Lung (tissue), 12 donors: ENCODE measurements around the gene UBL4B. TPM values are rescaled to one million over a fixed set of nuclear protein-coding genes. Genes with fewer than 3 reads are reported as not detected.

ENCODE experiments used
- ATAC-seq: fragments of 200-7000 bp; cut with Tn5 transposase; one replicate; pipeline ENCODE4 v1.9.1; 2020; ENCODE audit warnings: moderate number of reproducible peaks; ENCODE audit not compliant: insufficient read depth, low FRiP score
- DNase-seq, 3 donors: peaks; one replicate each; pipeline ENCODE4 v3.0.0-alpha.2; 2013 to 2017
- H3K27ac ChIP-seq, 2 donors: one replicate each; pipeline ENCODE4 v1.5.1; 2013; ENCODE audit warnings: mild to moderate bottlenecking in 2 of 2, moderate library complexity in 2 of 2, control low read depth in 1 of 2, inconsistent platforms in 1 of 2, low read depth in 1 of 2, low read length in 1 of 2
- H3K27me3 ChIP-seq, 3 donors: one replicate each; pipeline ENCODE4 v1.5.1; 2013; ENCODE audit warnings: low read length in 2 of 3; ENCODE audit not compliant: control insufficient read depth in 3 of 3, insufficient read depth in 3 of 3
- H3K36me3 ChIP-seq, 4 donors: one replicate each; pipeline ENCODE4 v1.5.1; 2013; ENCODE audit warnings: low read length in 4 of 4, mild to moderate bottlenecking in 1 of 4, moderate library complexity in 1 of 4; ENCODE audit not compliant: control insufficient read depth in 4 of 4, insufficient read depth in 4 of 4
- H3K4me1 ChIP-seq, 5 donors: one replicate each; pipeline ENCODE4 v1.5.1; 2013; ENCODE audit warnings: low read length in 5 of 5, mild to moderate bottlenecking in 2 of 5, moderate library complexity in 1 of 5; ENCODE audit not compliant: control insufficient read depth in 5 of 5, insufficient read depth in 5 of 5
- H3K4me3 ChIP-seq: one replicate; pipeline ENCODE4 v1.5.1; 2013; ENCODE audit warnings: mild to moderate bottlenecking, control low read depth, moderate library complexity
- H3K9ac ChIP-seq, 2 donors: one replicate each; pipeline ENCODE4 v1.5.1; 2013; ENCODE audit warnings: low read length in 2 of 2, control low read depth in 1 of 2; ENCODE audit not compliant: insufficient read depth in 1 of 2
- H3K9me3 ChIP-seq, 4 donors: one replicate each; pipeline ENCODE4 v1.5.1; 2013; ENCODE audit warnings: low read length in 3 of 4, mild to moderate bottlenecking in 1 of 4, moderate library complexity in 1 of 4; ENCODE audit not compliant: control insufficient read depth in 4 of 4, insufficient read depth in 3 of 4
- WGBS, 2 donors: extraction: QIAGEN DNeasy Blood & Tissue Kit; methylation state at CpG; one replicate each; pipeline ENCODE4 v1.1.7; 2013; 5-methylcytosine and 5-hydroxymethylcytosine counted together
- polyA plus RNA-seq, 2 donors: library from polyadenylated mRNA; stranded (reverse); fragments of 200-250 nt; gene quantifications; one replicate each; pipeline ENCODE4 v1.2.1, GENCODE V29; 2013
- total RNA-seq, 2 donors: library from RNA; depleted of rRNA in 1 of 2; stranded (reverse); fragments of >200 nt in 1 of 2; gene quantifications; one replicate each; pipeline ENCODE4 v1.2.1, GENCODE V29; 2014 to 2021
- TF ChIP-seq, protein P1 (sequence below): IDR thresholded peaks from 2 replicates; pipeline ENCODE4 v1.5.1; 2012; ENCODE audit warnings: mild to moderate bottlenecking; ENCODE audit errors: control extremely low read depth, extremely low read depth
- donor health status: control.
- donor health status: control.
- donor health status: Bipolar disorder and iron deficiency.
- donor health status: healthy.
- donor health status: DM: yes; HTN: yes; CAD: no.

UBL4B gene
- total and polyA plus RNA-seq, 4 donors = not detected

DNA sequence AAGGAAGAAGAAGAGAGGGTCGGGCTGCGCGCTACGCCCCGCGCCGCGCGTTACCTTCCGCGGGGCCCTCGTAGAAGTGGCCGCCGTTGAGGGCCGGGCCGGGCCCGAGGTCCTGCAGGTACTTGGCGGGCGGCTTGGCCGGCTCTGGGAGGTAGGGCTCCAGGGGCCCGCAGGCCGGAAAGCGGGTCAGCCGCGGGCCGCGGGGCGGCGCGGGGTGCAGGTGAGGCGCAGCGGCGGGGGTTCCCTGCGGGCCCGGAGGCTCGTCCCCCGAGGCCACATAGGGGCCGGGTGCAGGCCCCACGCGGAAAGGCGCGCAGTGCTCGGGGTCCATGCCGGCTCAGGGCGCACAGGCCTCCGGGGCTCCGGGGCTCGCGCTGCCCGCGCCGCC is 42.0 kb upstream of the UBL4B start:
- WGBS, 2 donors = 1 to 4% methylated on average over 49 of the region's 52 CpGs
- H3K9me3 ChIP-seq = peaks cover 0 to 4% (median 0%) of the 10 kb centered on the region in 4 donors
- no peak overlapping the region for H3K27ac ChIP-seq
- no peak overlapping the region for H3K4me3 ChIP-seq
- no peak overlapping the region for H3K9ac ChIP-seq
- ATAC-seq = no peak
- peaks cover 0 to 82% (median 75%) of the 10 kb centered on the region in 3 donors for H3K27me3 ChIP-seq
- H3K4me1 ChIP-seq = peaks cover 0 to 20% (median 7%) of the 10 kb centered on the region in 5 donors
- no peak for DNase-seq
- H3K36me3 ChIP-seq = no peaks in the 10 kb centered on the region
- TF ChIP-seq, protein P1, sequence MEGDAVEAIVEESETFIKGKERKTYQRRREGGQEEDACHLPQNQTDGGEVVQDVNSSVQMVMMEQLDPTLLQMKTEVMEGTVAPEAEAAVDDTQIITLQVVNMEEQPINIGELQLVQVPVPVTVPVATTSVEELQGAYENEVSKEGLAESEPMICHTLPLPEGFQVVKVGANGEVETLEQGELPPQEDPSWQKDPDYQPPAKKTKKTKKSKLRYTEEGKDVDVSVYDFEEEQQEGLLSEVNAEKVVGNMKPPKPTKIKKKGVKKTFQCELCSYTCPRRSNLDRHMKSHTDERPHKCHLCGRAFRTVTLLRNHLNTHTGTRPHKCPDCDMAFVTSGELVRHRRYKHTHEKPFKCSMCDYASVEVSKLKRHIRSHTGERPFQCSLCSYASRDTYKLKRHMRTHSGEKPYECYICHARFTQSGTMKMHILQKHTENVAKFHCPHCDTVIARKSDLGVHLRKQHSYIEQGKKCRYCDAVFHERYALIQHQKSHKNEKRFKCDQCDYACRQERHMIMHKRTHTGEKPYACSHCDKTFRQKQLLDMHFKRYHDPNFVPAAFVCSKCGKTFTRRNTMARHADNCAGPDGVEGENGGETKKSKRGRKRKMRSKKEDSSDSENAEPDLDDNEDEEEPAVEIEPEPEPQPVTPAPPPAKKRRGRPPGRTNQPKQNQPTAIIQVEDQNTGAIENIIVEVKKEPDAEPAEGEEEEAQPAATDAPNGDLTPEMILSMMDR = no peak

DNA sequence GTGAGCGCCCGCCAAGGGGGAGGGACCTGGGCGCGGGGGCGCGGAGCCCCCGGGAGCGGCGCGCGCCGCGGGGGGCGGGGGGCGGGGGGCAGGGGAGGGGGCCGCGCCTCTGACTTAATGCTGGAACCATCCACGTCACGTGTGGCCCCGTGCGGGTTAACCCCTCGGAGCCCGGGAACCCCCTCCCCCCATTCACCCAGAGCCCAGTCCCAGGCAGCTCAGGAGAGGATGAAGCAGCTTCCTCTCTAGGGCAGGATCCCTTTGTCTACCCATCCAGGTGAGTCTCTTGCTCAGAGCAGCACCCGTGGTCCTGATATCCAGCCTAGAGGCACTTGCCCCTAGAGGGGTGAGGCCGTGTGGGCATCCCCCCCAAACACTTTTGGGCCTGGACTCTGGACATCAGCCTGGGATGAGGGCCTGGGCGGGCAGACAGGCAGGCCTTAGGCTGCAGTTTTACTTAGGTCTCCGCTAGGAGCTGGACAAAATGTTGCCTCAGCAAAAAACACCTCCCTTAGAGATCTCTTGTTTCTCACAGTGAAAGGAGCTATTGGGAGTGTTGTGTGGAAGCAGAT is 41.5 kb upstream of the UBL4B start, which contains the start of gene ALX3:
Gene ALX3 (minus strand): TSS at position 2 of the 572 bp plus-strand sequence. CDS start 60 bp downstream, outside the sequence.
- Histone ChIP-seq H3K9me3 (peaks cover 0 to 4% (median 0%) of the 10 kb centered on the region in 4 donors), H3K4me1 (peaks cover 0 to 20% (median 7%) of the 10 kb centered on the region in 5 donors), H3K4me3 (no peak within 1 kb of the TSS), H3K27me3 (peaks cover 0 to 82% (median 75%) of the 10 kb centered on the region in 3 donors), H3K9ac (no peak within 1 kb of the TSS), H3K36me3 (no peaks in the 10 kb centered on the region), H3K27ac (no peak within 1 kb of the TSS)
- WGBS, 2 donors = 12 to 20% methylated on average over 12 to 25 of the region's 27 CpGs
- DNase-seq (no peak), ATAC-seq (no peak)
- TF ChIP-seq, protein P1 = no peak

GRCh38 chr1:110074166-110074565 is 38.1 kb upstream of the UBL4B start:
- no peaks in the 10 kb centered on the region for H3K9me3 ChIP-seq
- H3K36me3 ChIP-seq = no peaks in the 10 kb centered on the region
- DNase-seq (no peak), ATAC-seq (no peak)
- peaks cover 0 to 11% (median 0%) of the 10 kb centered on the region in 5 donors for H3K4me1 ChIP-seq
- H3K27ac ChIP-seq = no peak overlapping the region
- TF ChIP-seq, protein P1 = no peak
- peaks cover 0 to 58% (median 46%) of the 10 kb centered on the region in 3 donors for H3K27me3 ChIP-seq
- H3K4me3 ChIP-seq = no peak overlapping the region
- 58 to 65% methylated on average over 4 of the region's 4 CpGs for WGBS, 2 donors
- H3K9ac ChIP-seq = no peak overlapping the region
